WTC11 (cell line): ENCODE data around the gene ICAM3. TPM values are rescaled to one million over a fixed set of nuclear protein-coding genes. Genes with fewer than 3 reads are reported as not detected.
A peak's percentile ranks its signal among the peaks of the same experiment; 100 is the strongest.

ENCODE experiments used
- ATAC-seq: fragments of 200-7000 bp; cut with Tn5 transposase; 2 replicates; pipeline ENCODE4 v1.10.0; 2021; ENCODE audit warnings: mild to moderate bottlenecking, moderate library complexity
- CTCF ChIA-PET: fragments of 300-600 bp; sonication (Branson Sonifier 250); formaldehyde crosslinking; loops from one replicate; lab custom pipeline; 2021; ENCODE audit warnings: antibody characterized with exemption; lab: Charles Lee
- POLR2A ChIA-PET: fragments of 350-600 bp; sonication (Branson Sonifier 250); formaldehyde crosslinking; loops from one replicate; lab custom pipeline; 2021; ENCODE audit warnings: antibody characterized with exemption; lab: Charles Lee
- DNase-seq: peaks from one replicate; pipeline ENCODE4 v3.0.0; 2021; ENCODE audit warnings: low spot score
- H3K27ac Mint-ChIP-seq: 2 replicates; pipeline ENCODE4 v1.8.0; 2021; ENCODE audit warnings: mixed read lengths
- H3K27me3 Mint-ChIP-seq: 2 replicates; pipeline ENCODE4 v1.8.0; 2021; ENCODE audit warnings: low read depth, mild to moderate bottlenecking, moderate library complexity, mixed read lengths
- H3K36me3 Mint-ChIP-seq: 2 replicates; pipeline ENCODE4 v1.8.0; 2021; ENCODE audit warnings: mixed read lengths
- H3K4me1 Mint-ChIP-seq: 2 replicates; pipeline ENCODE4 v1.8.0; 2022; ENCODE audit warnings: mixed read lengths
- H3K4me3 Mint-ChIP-seq: 2 replicates; pipeline ENCODE4 v1.8.0; 2021; ENCODE audit warnings: mild to moderate bottlenecking, moderate library complexity, mixed read lengths
- H3K9me3 Mint-ChIP-seq: 2 replicates; pipeline ENCODE4 v1.8.0; 2021; ENCODE audit warnings: mixed read lengths
- CREB1 ChIP-seq: sonication (generic); formaldehyde crosslinking; IDR thresholded peaks from 2 replicates; pipeline ENCODE4 v1.8.0; 2023; ENCODE audit warnings: mild to moderate bottlenecking, missing genetic modification reagents
- EMX1 ChIP-seq: fragments of 250-450 bp; sonication (Bioruptor Pico); IDR thresholded peaks from 2 replicates; pipeline ENCODE4 v1.8.0; 2021; ENCODE audit warnings: mild to moderate bottlenecking
- FOXK1 ChIP-seq: sonication (generic); formaldehyde crosslinking; IDR thresholded peaks from 2 replicates; pipeline ENCODE4 v1.8.0; 2022; ENCODE audit warnings: mild to moderate bottlenecking, moderate library complexity, missing genetic modification reagents
- HMGA2 ChIP-seq: fragments of 250-450 bp; sonication (Bioruptor Pico); IDR thresholded peaks from 2 replicates; pipeline ENCODE4 v1.4.0; 2021; ENCODE audit warnings: mild to moderate bottlenecking, moderate library complexity
- HMGXB4 ChIP-seq: sonication (generic); formaldehyde crosslinking; IDR thresholded peaks from 2 replicates; pipeline ENCODE4 v1.8.1; 2023; ENCODE audit warnings: mild to moderate bottlenecking, moderate library complexity, missing genetic modification reagents
- IRF2 ChIP-seq: sonication (generic); formaldehyde crosslinking; IDR thresholded peaks from 2 replicates; pipeline ENCODE4 v1.8.0; 2022; ENCODE audit warnings: low read depth, missing genetic modification reagents, borderline replicate concordance
- MXD4 ChIP-seq: fragments of 250-450 bp; sonication (Bioruptor Pico); IDR thresholded peaks from 2 replicates; pipeline ENCODE4 v1.8.0; 2021; ENCODE audit warnings: mild to moderate bottlenecking, moderate library complexity, borderline replicate concordance
- NFATC4 ChIP-seq: fragments of 250-450 bp; sonication (Bioruptor Pico); IDR thresholded peaks from 2 replicates; pipeline ENCODE4 v1.9.0; 2021; ENCODE audit warnings: mild to moderate bottlenecking
- NFE2L1 ChIP-seq: sonication (generic); formaldehyde crosslinking; IDR thresholded peaks from 2 replicates; pipeline ENCODE4 v1.8.1; 2023; ENCODE audit warnings: missing genetic modification reagents
- OVOL2 ChIP-seq: fragments of 250-450 bp; sonication (Bioruptor Pico); IDR thresholded peaks from 2 replicates; pipeline ENCODE4 v1.9.0; 2021; ENCODE audit warnings: mild to moderate bottlenecking, borderline replicate concordance
- RORB ChIP-seq: fragments of 250-450 bp; sonication (Bioruptor Pico); IDR thresholded peaks from 2 replicates; pipeline ENCODE4 v1.9.0; 2021; ENCODE audit warnings: mild to moderate bottlenecking
- SP1 ChIP-seq: sonication (generic); formaldehyde crosslinking; conservative IDR thresholded peaks from 2 replicates; pipeline ENCODE4 v1.8.1; 2022; ENCODE audit warnings: missing genetic modification reagents
- USF2 ChIP-seq: sonication (generic); formaldehyde crosslinking; IDR thresholded peaks from 2 replicates; pipeline ENCODE4 v1.8.1; 2023; ENCODE audit warnings: mild to moderate bottlenecking, missing genetic modification reagents, moderate library complexity
- ZNF281 ChIP-seq: sonication (generic); formaldehyde crosslinking; IDR thresholded peaks from 2 replicates; pipeline ENCODE4 v1.8.0; 2023; ENCODE audit warnings: mild to moderate bottlenecking, missing genetic modification reagents
- ZNF423 ChIP-seq: fragments of 250-450 bp; sonication (Bioruptor Pico); IDR thresholded peaks from 2 replicates; pipeline ENCODE4 v2.1.2; 2022; ENCODE audit warnings: mild to moderate bottlenecking, moderate library complexity
- ZNF671 ChIP-seq: fragments of 250-450 bp; sonication (Bioruptor Pico); IDR thresholded peaks from 2 replicates; pipeline ENCODE4 v1.8.0; 2021; ENCODE audit warnings: mild to moderate bottlenecking
- total RNA-seq: library from RNA; stranded (reverse); gene quantifications from 3 replicates; pipeline ENCODE4 v1.2.3, GENCODE V29; 2021
- TF ChIP-seq, protein P1 (sequence below): sonication (generic); formaldehyde crosslinking; IDR thresholded peaks from 2 replicates; pipeline ENCODE4 v1.8.1; 2022; ENCODE audit warnings: low read depth, mild to moderate bottlenecking, moderate library complexity, missing genetic modification reagents, borderline replicate concordance
- TF ChIP-seq, protein P2 (sequence below): sonication (generic); formaldehyde crosslinking; IDR thresholded peaks from 2 replicates; pipeline ENCODE4 v1.8.0; 2022; ENCODE audit warnings: mild to moderate bottlenecking, missing genetic modification reagents
- TF ChIP-seq, protein P3 (sequence below): fragments of 250-450 bp; sonication (Bioruptor Pico); IDR thresholded peaks from 2 replicates; pipeline ENCODE4 v1.8.0; 2021; ENCODE audit warnings: mild to moderate bottlenecking
- TF ChIP-seq, protein P4 (sequence below): sonication (generic); formaldehyde crosslinking; IDR thresholded peaks from 2 replicates; pipeline ENCODE4 v1.8.0; 2023; ENCODE audit warnings: missing genetic modification reagents

ICAM3 gene
- total RNA-seq, 1 experiment from 2014 or later = 18.7 TPM

- TF ChIP-seq HMGA2 (CRISPR knock-in tag) (no peak), IRF2 (no peak)
- TF ChIP-seq, all 79 proteins: peak for 0
- peak; percentile 59 for DNase-seq
- ChIA-PET POLR2A (interaction anchor here (1.7 to 1.8 kb wide), 2 partner anchors 63 kb away, joined by 5 to 7 read pairs; no protein-coding TSS in a partner anchor), CTCF (interaction anchor here (0.6 to 9.0 kb wide), 13 partner anchors 11 to 133 kb away, joined by 4 to 180 read pairs (median 15); partner anchors contain the start of genes CDC37, ICAM1, RAVER1 and TYK2)
- Mint-ChIP-seq H3K4me1 (peaks cover 38% of the 10 kb centered on the region), H3K4me3 (peak overlapping the region; percentile 82), H3K27ac (no peak overlapping the region), H3K9me3 (no peaks in the 10 kb centered on the region), H3K36me3 (no peaks in the 10 kb centered on the region), H3K27me3 (peaks cover 92% of the 10 kb centered on the region)
- ATAC-seq = no peak
Observed at GRCh38 chr19:10290357-10290875, 49.0 kb downstream of the ICAM3 start.

- no peak for DNase-seq
- no peaks in the 10 kb centered on the region for H3K9me3 Mint-ChIP-seq
- CTCF ChIA-PET = interaction anchor here (0.6 to 9.0 kb wide), 25 partner anchors 10 to 1801 kb away, joined by 3 to 180 read pairs (median 8); partner anchors contain the start of genes CDC37, DNMT1, ICAM1 and MRPL4
- H3K4me3 Mint-ChIP-seq = peak within 1 kb of the TSS; percentile 82
- H3K4me1 Mint-ChIP-seq = peaks cover 38% of the 10 kb centered on the region
- POLR2A ChIA-PET = interaction anchor here (0.8 to 2.1 kb wide), 6 partner anchors 12 to 91 kb away, joined by 3 to 10 read pairs (median 6); partner anchors contain the start of genes ICAM1, RAVER1 and TYK2
- TF ChIP-seq FOXK1 (CRISPR knock-in tag) (no peak), ZNF423 (CRISPR knock-in tag) (no peak), NFATC4 (CRISPR knock-in tag) (no peak), SP1 (CRISPR knock-in tag) (no peak), HMGXB4 (CRISPR knock-in tag) (0 out of 2 replicates have a peak, but pooled peaks have one; percentile 29), ZNF281 (no peak), ZNF671 (CRISPR knock-in tag) (no peak)
- TF ChIP-seq, protein P1, sequence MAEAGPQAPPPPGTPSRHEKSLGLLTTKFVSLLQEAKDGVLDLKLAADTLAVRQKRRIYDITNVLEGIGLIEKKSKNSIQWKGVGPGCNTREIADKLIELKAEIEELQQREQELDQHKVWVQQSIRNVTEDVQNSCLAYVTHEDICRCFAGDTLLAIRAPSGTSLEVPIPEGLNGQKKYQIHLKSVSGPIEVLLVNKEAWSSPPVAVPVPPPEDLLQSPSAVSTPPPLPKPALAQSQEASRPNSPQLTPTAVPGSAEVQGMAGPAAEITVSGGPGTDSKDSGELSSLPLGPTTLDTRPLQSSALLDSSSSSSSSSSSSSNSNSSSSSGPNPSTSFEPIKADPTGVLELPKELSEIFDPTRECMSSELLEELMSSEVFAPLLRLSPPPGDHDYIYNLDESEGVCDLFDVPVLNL = no peak
- no peak for ATAC-seq
- peak within 1 kb of the TSS; percentile 93 for H3K27ac Mint-ChIP-seq
- H3K36me3 Mint-ChIP-seq = no peaks in the 10 kb centered on the region; the same call in 1 of the 2 replicates
- peaks cover 89% of the 10 kb centered on the region for H3K27me3 Mint-ChIP-seq
Observed at GRCh38 chr19:10289836-10290356, 49.5 kb downstream of the ICAM3 start, which contains the start of gene ICAM5. Gene ICAM5, plus strand, starts transcription at chr19:10289952. Its CDS starts 92 bp downstream, at chr19:10290044.

DNA sequence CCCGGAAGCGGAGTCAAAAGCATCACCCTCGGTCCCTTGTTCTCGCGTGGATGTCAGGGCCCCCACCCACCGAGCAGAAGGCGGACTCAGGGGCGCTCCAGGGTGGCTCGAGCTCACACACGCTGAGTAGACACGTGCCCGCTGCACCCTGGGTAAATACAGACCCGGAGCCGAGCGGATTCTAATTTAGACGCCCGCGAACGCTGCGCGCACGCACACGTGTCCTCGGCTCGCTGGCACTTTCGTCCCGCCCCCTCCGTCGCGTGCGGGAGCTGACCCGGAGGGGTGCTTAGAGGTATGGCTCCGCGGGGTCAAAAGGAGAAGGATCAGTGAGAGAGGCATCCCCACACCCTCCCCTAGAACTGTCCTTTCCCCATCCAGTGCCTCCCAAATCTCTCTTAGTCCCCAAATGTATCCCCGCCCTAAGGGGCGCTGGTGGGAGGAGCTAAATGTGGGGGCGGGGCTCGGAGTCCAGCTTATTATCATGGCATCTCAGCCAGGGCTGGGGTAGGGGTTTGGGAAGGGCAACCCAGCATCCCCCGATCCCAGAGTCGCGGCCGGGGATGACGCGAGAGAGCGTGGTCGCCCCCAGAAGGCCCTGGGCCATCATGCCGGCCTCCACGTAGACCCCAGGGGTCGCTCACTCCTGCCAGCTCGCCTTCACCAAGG, 50.1 kb downstream of the ICAM3 start:
- ChIA-PET POLR2A (interaction anchor here (0.5 to 2.1 kb wide), 10 partner anchors 12 to 91 kb away, joined by 3 to 10 read pairs (median 4); partner anchors contain the start of genes ICAM1, RAVER1 and TYK2), CTCF (interaction anchor here (0.6 to 9.0 kb wide), 24 partner anchors 9 to 1801 kb away, joined by 3 to 180 read pairs (median 8); partner anchors contain the start of genes CDC37, DNMT1, ICAM1 and MRPL4)
- H3K27ac Mint-ChIP-seq = peak overlapping the region; percentile 93; the same call in 1 of the 2 replicates
- H3K27me3 Mint-ChIP-seq = peaks cover 85% of the 10 kb centered on the region
- no peaks in the 10 kb centered on the region; the same call in 1 of the 2 replicates for H3K36me3 Mint-ChIP-seq
- H3K9me3 Mint-ChIP-seq = no peaks in the 10 kb centered on the region
- peak overlapping the region; percentile 82 for H3K4me3 Mint-ChIP-seq
- peaks cover 35% of the 10 kb centered on the region for H3K4me1 Mint-ChIP-seq
- peak; percentile 8 for ATAC-seq
- peak; percentile 86 for DNase-seq
- TF ChIP-seq EMX1 (CRISPR knock-in tag) (no peak), MXD4 (CRISPR knock-in tag) (no peak), RORB (CRISPR knock-in tag) (no peak), USF2 (CRISPR knock-in tag) (peak; percentile 77), CREB1 (CRISPR knock-in tag) (no peak), NFE2L1 (CRISPR knock-in tag) (peak; percentile 11; the same call in 1 of the 2 replicates), OVOL2 (CRISPR knock-in tag) (no peak)
- TF ChIP-seq, protein P2, sequence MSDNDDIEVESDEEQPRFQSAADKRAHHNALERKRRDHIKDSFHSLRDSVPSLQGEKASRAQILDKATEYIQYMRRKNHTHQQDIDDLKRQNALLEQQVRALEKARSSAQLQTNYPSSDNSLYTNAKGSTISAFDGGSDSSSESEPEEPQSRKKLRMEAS = peak; percentile 91
- TF ChIP-seq, protein P3, sequence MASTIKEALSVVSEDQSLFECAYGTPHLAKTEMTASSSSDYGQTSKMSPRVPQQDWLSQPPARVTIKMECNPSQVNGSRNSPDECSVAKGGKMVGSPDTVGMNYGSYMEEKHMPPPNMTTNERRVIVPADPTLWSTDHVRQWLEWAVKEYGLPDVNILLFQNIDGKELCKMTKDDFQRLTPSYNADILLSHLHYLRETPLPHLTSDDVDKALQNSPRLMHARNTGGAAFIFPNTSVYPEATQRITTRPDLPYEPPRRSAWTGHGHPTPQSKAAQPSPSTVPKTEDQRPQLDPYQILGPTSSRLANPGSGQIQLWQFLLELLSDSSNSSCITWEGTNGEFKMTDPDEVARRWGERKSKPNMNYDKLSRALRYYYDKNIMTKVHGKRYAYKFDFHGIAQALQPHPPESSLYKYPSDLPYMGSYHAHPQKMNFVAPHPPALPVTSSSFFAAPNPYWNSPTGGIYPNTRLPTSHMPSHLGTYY = no peak
- TF ChIP-seq, protein P4, sequence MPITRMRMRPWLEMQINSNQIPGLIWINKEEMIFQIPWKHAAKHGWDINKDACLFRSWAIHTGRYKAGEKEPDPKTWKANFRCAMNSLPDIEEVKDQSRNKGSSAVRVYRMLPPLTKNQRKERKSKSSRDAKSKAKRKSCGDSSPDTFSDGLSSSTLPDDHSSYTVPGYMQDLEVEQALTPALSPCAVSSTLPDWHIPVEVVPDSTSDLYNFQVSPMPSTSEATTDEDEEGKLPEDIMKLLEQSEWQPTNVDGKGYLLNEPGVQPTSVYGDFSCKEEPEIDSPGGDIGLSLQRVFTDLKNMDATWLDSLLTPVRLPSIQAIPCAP (CRISPR knock-in tag) = 0 out of 2 replicates have a peak, but pooled peaks have one; percentile 67
